Activated CD4-positive, alpha-beta T cell treated with anti-CD3 and anti-CD28 coated beads for 36 hours (primary cell): ENCODE measurements around the gene TBC1D1. TPM values are rescaled to one million over a fixed set of nuclear protein-coding genes. Genes with fewer than 3 reads are reported as not detected.

Experiments
- ATAC-seq: fragments of 200-7000 bp; cut with Tn5 transposase; one replicate; pipeline ENCODE4 v1.10.0; 2021; ENCODE audit warnings: mild to moderate bottlenecking, moderate library complexity
- CTCF ChIA-PET: fragments of 350-600 bp; sonication (Branson Sonifier 250); formaldehyde crosslinking; loops from one replicate; lab custom pipeline; 2021; ENCODE audit warnings: antibody characterized with exemption; lab: Charles Lee
- POLR2A ChIA-PET: fragments of 350-600 bp; sonication (Branson Sonifier 250); formaldehyde crosslinking; loops from one replicate; lab custom pipeline; 2021; ENCODE audit warnings: antibody characterized with exemption, inconsistent platforms; lab: Charles Lee
- DNase-seq: peaks from one replicate; pipeline ENCODE4 v3.0.0-alpha.2; 2020
- H3K27ac Mint-ChIP-seq: one replicate; pipeline ENCODE4 v1.8.0; 2021; ENCODE audit warnings: mixed read lengths
- H3K27me3 Mint-ChIP-seq: one replicate; pipeline ENCODE4 v1.8.0; 2021; ENCODE audit warnings: mixed read lengths
- H3K36me3 Mint-ChIP-seq: one replicate; pipeline ENCODE4 v1.8.0; 2021; ENCODE audit warnings: low read depth, mixed read lengths
- H3K4me1 Mint-ChIP-seq: one replicate; pipeline ENCODE4 v1.8.0; 2021; ENCODE audit warnings: mixed read lengths
- H3K4me3 Mint-ChIP-seq: one replicate; pipeline ENCODE4 v1.8.0; 2021; ENCODE audit warnings: mild to moderate bottlenecking, moderate library complexity, mixed read lengths
- H3K9me3 Mint-ChIP-seq: one replicate; pipeline ENCODE4 v1.8.0; 2021; ENCODE audit warnings: low read depth, mixed read lengths
- intact Hi-C, 2 experiments: fragments of 100-400 bp; cut with DNase I in 1 of 2; cut with micrococcal nuclease in 1 of 2; formaldehyde crosslinking; loops; one replicate each; pipeline versions ENCODE4 v1.14.2 to v1.15.1; 2022 to 2024; cut with DNase I, micrococcal nuclease
- total RNA-seq, 2 experiments: library from RNA; stranded (reverse); gene quantifications; one replicate each; pipeline ENCODE4 v1.2.3, GENCODE V29; 2021

TBC1D1 gene
- total RNA-seq, 2 experiments from 2014 or later = 60.8 to 71.8 TPM

- H3K9me3 Mint-ChIP-seq = no peaks in the 10 kb centered on the region
- POLR2A ChIA-PET = no interaction called here
- H3K27me3 Mint-ChIP-seq = no peaks in the 10 kb centered on the region
- intact Hi-C loops = no loop called here
- peaks cover 30% of the 10 kb centered on the region for H3K4me1 Mint-ChIP-seq
- no peak overlapping the region for H3K27ac Mint-ChIP-seq
- no peak overlapping the region for H3K4me3 Mint-ChIP-seq
- CTCF ChIA-PET = no interaction called here
- DNase-seq (no peak), ATAC-seq (no peak)
- H3K36me3 Mint-ChIP-seq = peaks cover 6% of the 10 kb centered on the region
Measured at GRCh38 chr4:37995299-37995821, 104.5 kb downstream of the TBC1D1 start.

- Mint-ChIP-seq H3K36me3 (peaks cover 6% of the 10 kb centered on the region), H3K9me3 (no peaks in the 10 kb centered on the region), H3K27ac (no peak overlapping the region), H3K27me3 (no peaks in the 10 kb centered on the region), H3K4me1 (peaks cover 30% of the 10 kb centered on the region), H3K4me3 (no peak overlapping the region)
- POLR2A ChIA-PET = no interaction called here
- CTCF ChIA-PET = no interaction called here
- ATAC-seq (no peak), DNase-seq (no peak)
- intact Hi-C loops = no loop called here
Measured at GRCh38 chr4:37995981-37996775, 105.3 kb downstream of the TBC1D1 start.

GRCh38 chr4:37998226-37998625, 107.3 kb downstream of the TBC1D1 start:
- Mint-ChIP-seq H3K4me3 (no peak overlapping the region), H3K36me3 (peaks cover 2% of the 10 kb centered on the region), H3K4me1 (peaks cover 40% of the 10 kb centered on the region), H3K27me3 (no peaks in the 10 kb centered on the region), H3K27ac (no peak overlapping the region), H3K9me3 (no peaks in the 10 kb centered on the region)
- ChIA-PET CTCF (no interaction called here), POLR2A (no interaction called here)
- intact Hi-C loops = no loop called here
- ATAC-seq = no peak
- no peak for DNase-seq

- CTCF ChIA-PET = interaction anchor here (0.7 kb wide), 1 partner anchor 210 kb away, joined by 3 read pairs; no protein-coding TSS in a partner anchor
- no peaks in the 10 kb centered on the region for H3K27me3 Mint-ChIP-seq
- H3K27ac Mint-ChIP-seq = no peak overlapping the region
- no peaks in the 10 kb centered on the region for H3K36me3 Mint-ChIP-seq
- ATAC-seq = peak; percentile 53
- POLR2A ChIA-PET = no interaction called here
- peak; percentile 21 for DNase-seq
- H3K4me3 Mint-ChIP-seq = no peak overlapping the region
- peaks cover 42% of the 10 kb centered on the region for H3K4me1 Mint-ChIP-seq
- intact Hi-C loops = no loop called here
- H3K9me3 Mint-ChIP-seq = no peaks in the 10 kb centered on the region
Measured at GRCh38 chr4:37999000-37999716, 108.3 kb downstream of the TBC1D1 start.

- Mint-ChIP-seq H3K27me3 (no peaks in the 10 kb centered on the region), H3K4me3 (no peak overlapping the region), H3K27ac (no peak overlapping the region), H3K9me3 (no peaks in the 10 kb centered on the region), H3K36me3 (no peaks in the 10 kb centered on the region), H3K4me1 (peaks cover 40% of the 10 kb centered on the region)
- CTCF ChIA-PET = no interaction called here
- DNase-seq (no peak), ATAC-seq (no peak)
- intact Hi-C loops = no loop called here
- POLR2A ChIA-PET = no interaction called here
Measured at GRCh38 chr4:37999965-38000364, 109.1 kb downstream of the TBC1D1 start.

GRCh38 chr4:38001927-38002326, 111.0 kb downstream of the TBC1D1 start:
- intact Hi-C loops = no loop called here
- DNase-seq = no peak
- no peak overlapping the region for H3K27ac Mint-ChIP-seq
- ChIA-PET POLR2A (no interaction called here), CTCF (no interaction called here)
- no peaks in the 10 kb centered on the region for H3K36me3 Mint-ChIP-seq
- no peak overlapping the region for H3K4me3 Mint-ChIP-seq
- no peak for ATAC-seq
- H3K4me1 Mint-ChIP-seq = peaks cover 35% of the 10 kb centered on the region
- H3K27me3 Mint-ChIP-seq = no peaks in the 10 kb centered on the region
- no peaks in the 10 kb centered on the region for H3K9me3 Mint-ChIP-seq

- no peak for ATAC-seq
- ChIA-PET CTCF (interaction anchor here (0.6 to 0.9 kb wide), 2 partner anchors 75 to 116 kb away, joined by 3 read pairs; no protein-coding TSS in a partner anchor), POLR2A (no interaction called here)
- no peak for DNase-seq
- H3K4me3 Mint-ChIP-seq = no peak overlapping the region
- intact Hi-C loops = no loop called here
- H3K27me3 Mint-ChIP-seq = no peaks in the 10 kb centered on the region
- no peak overlapping the region for H3K27ac Mint-ChIP-seq
- H3K36me3 Mint-ChIP-seq = no peaks in the 10 kb centered on the region
- no peaks in the 10 kb centered on the region for H3K9me3 Mint-ChIP-seq
- H3K4me1 Mint-ChIP-seq = peaks cover 35% of the 10 kb centered on the region
Measured at GRCh38 chr4:38002451-38003071, 111.7 kb downstream of the TBC1D1 start.

GRCh38 chr4:38003102-38003501, 112.2 kb downstream of the TBC1D1 start:
- Mint-ChIP-seq H3K27me3 (no peaks in the 10 kb centered on the region), H3K36me3 (no peaks in the 10 kb centered on the region), H3K4me3 (no peak overlapping the region), H3K9me3 (no peaks in the 10 kb centered on the region), H3K27ac (peak overlapping the region; percentile 5), H3K4me1 (peaks cover 35% of the 10 kb centered on the region)
- DNase-seq (no peak), ATAC-seq (no peak)
- intact Hi-C loops = no loop called here
- CTCF ChIA-PET = interaction anchor here (0.6 to 0.9 kb wide), 2 partner anchors 74 to 117 kb away, joined by 3 read pairs; no protein-coding TSS in a partner anchor
- POLR2A ChIA-PET = no interaction called here

GRCh38 chr4:38003628-38004027, 112.7 kb downstream of the TBC1D1 start:
- H3K9me3 Mint-ChIP-seq = no peaks in the 10 kb centered on the region
- H3K4me1 Mint-ChIP-seq = peaks cover 31% of the 10 kb centered on the region
- H3K27me3 Mint-ChIP-seq = no peaks in the 10 kb centered on the region
- H3K36me3 Mint-ChIP-seq = no peaks in the 10 kb centered on the region
- intact Hi-C loops = no loop called here
- no peak overlapping the region for H3K27ac Mint-ChIP-seq
- ChIA-PET CTCF (interaction anchor here (0.9 kb wide), 2 partner anchors 33 to 74 kb away, joined by 3 read pairs; no protein-coding TSS in a partner anchor), POLR2A (interaction anchor here (0.6 kb wide), 1 partner anchor 167 kb away, joined by 14 read pairs; no protein-coding TSS in a partner anchor)
- DNase-seq = no peak
- no peak overlapping the region for H3K4me3 Mint-ChIP-seq
- no peak for ATAC-seq

GRCh38 chr4:38004062-38004461, 113.2 kb downstream of the TBC1D1 start:
- POLR2A ChIA-PET = interaction anchor here (0.6 kb wide), 1 partner anchor 167 kb away, joined by 14 read pairs; no protein-coding TSS in a partner anchor
- ATAC-seq (no peak), DNase-seq (no peak)
- intact Hi-C loops = no loop called here
- H3K27ac Mint-ChIP-seq = no peak overlapping the region
- no peaks in the 10 kb centered on the region for H3K27me3 Mint-ChIP-seq
- CTCF ChIA-PET = interaction anchor here (0.9 kb wide), 1 partner anchor 33 kb away, joined by 3 read pairs; no protein-coding TSS in a partner anchor
- H3K4me3 Mint-ChIP-seq = no peak overlapping the region
- H3K36me3 Mint-ChIP-seq = no peaks in the 10 kb centered on the region
- no peaks in the 10 kb centered on the region for H3K9me3 Mint-ChIP-seq
- peaks cover 29% of the 10 kb centered on the region for H3K4me1 Mint-ChIP-seq

- no peaks in the 10 kb centered on the region for H3K36me3 Mint-ChIP-seq
- no peak for ATAC-seq
- no peak for DNase-seq
- H3K9me3 Mint-ChIP-seq = no peaks in the 10 kb centered on the region
- H3K27ac Mint-ChIP-seq = peak overlapping the region; percentile 40
- ChIA-PET POLR2A (no interaction called here), CTCF (interaction anchor here (0.6 to 0.7 kb wide), 2 partner anchors 12 to 329 kb away, joined by 3 read pairs; no protein-coding TSS in a partner anchor)
- H3K4me1 Mint-ChIP-seq = peaks cover 22% of the 10 kb centered on the region
- H3K27me3 Mint-ChIP-seq = no peaks in the 10 kb centered on the region
- intact Hi-C loops = no loop called here
- H3K4me3 Mint-ChIP-seq = no peak overlapping the region
Measured at GRCh38 chr4:38004887-38005286, 114.0 kb downstream of the TBC1D1 start.
